ENCODE data around the gene HAGHL.
"Not testable (repeated sequence)": the region's sequence is repeated elsewhere in the genome, so short reads cannot be mapped to it uniquely, and the experiment has no call there.

The HAGHL gene

DNA sequence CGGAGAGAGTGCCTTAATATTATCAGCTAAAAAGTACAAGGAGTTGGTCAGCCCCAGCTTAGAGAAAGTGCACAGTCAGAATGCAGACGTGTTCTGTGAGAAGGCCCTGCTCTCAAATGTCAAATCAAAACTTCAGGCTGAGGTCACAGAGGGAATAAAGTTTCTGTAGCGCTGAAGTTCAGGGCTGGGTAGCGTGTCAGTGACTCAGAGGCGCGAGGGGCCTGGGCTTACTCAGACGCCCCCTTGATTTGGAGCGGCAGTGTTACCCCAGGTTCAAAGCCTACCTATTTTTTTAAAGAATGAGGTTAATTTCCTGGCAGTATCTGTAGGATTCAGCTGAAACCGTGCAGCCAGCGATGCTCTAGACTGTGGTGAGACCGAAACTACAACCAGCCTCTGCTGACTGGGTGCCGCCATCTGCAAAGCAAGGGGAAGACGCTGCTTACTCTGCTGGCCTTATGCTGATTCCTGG lies 9.1 kb downstream of the HAGHL start:
- no peak for DNase-seq

DNA sequence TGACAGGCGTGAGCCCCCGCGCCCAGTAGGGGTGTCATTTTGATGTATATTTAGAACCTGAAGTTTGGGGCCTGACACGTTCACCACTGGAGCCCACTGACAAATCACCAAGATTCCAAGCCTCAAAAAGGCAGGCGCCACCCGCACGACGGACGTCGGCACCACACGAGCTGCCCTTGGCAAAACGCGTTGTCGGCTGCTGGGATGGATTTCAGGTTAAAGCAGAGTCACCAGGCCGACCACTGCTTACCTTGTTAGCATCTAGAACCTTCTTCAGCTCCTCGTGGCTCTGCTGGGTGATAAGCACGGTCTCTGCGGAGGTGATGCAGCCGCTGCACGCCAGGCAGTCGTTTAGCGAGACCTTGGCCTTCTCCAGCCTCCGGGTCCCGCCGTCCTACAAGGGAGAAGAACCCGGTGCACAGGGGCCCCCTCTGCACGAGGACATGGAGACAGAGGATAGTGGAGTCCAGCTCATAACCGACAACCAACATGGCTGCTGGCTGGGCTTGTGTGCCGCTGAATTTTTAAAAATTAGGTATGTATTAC lies 10.1 kb downstream of the HAGHL start:
- DNase-seq = no peak

DNA sequence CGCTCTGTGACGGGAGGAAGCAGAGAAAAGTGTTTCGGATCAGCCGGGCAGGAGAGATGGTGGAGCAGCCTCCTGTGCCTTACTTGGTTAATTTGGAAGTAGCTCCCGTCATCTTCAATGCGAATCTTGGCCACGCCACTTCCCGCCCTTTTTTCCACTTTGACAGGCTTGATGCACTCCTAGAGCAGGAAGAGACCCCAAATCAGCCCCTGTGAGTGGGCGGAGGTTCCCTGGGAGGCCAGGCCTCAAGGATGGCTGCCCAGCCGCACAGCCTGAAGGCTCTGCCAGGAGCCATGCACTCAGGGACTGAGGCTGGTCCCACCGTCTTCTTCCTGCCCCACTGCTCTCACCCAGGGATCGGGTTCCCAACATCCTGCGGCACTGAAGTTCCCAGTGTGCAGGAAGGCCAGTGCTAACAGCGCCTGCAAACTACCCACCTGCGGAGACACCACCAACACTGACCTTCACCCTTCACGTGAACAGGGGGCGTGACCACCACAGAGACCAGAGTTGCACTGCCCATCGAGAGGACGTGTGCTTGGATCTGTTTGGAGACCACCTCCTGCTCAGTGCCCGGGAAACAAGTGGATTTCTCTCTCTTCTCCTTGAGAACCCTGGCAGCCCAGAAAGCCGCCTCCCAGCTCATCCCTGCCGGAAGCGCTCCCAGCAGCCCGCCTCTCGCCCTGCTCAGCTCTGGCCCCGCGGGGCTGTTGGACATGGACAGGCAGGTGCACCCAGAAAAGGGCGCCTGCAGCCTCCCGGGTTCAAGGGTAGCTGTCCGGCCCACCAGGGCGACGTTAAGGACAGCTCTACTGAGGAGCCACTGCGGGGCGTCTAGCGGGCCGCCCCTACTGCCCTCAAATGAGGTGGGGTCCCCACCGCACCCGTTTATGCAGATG lies 12.9 kb downstream of the HAGHL start:
- peak; percentile 28 for DNase-seq

DNA sequence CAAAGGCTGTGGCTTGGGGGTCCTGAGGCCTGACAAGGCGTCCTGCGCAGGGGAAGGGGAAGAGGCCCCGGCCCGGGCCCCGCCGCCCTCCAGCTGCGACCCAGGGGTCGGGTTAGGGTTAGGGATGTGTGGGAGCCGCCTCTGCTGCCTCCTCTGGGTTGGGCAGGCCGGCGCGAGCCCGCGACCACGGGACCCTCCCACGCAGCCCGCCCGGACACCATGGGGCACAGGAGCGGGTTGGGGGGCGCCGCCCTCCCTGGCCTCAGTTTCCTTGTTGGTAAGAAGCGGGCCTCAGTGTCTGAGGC lies 13.5 kb downstream of the HAGHL start:
- DNase-seq = no peak

DNA sequence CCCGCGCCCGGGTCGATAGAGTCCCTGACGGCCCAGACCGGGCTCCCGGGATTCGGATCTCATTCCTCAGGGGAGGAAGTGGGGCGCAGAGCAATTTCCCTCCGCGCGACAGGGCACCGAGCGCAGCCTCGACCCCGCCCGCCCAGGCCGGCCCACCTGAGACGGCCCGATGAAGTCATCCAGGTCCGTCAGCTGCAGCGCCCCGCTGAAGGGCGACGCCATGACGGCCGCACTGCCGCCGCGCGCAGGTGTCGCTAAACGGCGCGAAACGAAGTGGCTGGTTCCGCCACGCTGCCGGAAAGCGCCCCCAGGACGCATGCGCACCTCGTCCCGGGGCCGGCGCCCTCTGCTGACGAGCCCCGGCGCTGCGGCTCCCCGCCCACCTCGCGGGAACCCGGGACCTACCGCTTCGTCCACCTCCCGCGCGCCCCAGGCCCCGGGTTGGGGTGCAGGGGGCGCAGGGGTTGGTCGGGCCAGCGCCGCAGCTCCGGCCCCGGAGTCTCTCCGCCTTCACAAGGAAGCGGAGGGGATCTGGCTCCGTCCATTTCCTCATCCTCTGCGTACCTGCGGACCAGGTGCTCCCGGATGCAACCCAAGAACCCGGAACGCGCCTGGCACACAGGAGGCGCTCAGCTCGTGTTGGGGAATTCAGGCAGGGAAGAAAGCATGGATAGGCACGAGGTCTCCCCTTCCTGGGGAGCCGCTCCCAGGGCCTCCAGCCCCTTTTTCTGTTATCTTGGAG lies 14.0 kb downstream of the HAGHL start, which contains the start of gene CIAO3:
CIAO3 (minus strand) TSS at position 234 of the 742 bp plus-strand sequence; CDS start at position 222, 12 bp downstream.
- DNase-seq = peak; percentile 93

DNA sequence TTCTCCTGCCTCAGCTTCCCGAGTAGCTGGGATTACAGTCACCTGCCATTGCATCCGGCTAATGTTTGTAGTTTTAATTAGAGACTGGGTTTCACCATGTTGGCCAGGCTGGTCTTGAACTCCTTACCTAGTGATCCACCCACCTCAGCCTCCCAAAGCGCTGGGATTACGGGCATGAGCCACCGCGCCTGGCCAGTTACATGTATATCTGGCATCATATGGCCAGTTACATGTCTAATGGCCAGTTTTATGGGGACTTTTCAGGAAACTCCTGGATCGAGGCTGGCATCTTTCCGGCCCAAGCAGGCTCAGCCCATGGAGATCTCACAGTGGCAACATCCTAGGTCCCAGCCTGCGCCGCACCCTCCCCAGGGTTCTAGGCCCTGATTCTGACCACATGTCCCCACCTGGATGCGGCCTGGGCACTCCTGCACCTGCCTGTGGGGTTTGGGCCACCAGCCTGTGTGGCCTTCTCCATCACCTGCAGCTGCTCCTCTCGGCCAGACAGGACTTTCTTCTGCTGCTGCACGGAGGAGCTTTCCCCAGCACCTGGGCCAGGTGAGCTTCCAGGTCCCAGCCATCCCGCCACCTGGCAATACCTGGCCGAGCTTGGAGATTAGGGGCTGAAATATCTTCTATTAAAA lies 15.2 kb downstream of the HAGHL start:
- DNase-seq = no peak

DNA sequence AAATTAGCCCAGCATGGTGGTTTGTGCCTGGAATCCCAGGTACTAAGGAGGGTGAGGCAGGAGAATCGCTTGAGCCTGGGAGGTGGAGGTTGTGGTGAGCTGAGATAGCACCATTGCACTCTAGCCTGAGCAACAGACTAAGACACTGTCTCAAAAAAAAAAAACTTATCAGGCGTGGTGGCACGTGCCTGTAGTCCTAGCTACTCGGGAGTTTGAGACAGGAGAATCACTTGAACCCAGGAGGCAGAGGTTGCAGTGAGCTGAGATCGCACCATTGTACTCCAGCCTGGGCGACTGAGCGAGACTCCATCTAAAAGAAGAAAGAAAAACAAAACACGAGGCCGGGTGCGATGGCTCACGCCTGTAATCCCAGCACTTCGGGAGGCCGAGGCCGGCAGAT lies 16.0 kb downstream of the HAGHL start:
- not testable (repeated sequence) for DNase-seq

DNA sequence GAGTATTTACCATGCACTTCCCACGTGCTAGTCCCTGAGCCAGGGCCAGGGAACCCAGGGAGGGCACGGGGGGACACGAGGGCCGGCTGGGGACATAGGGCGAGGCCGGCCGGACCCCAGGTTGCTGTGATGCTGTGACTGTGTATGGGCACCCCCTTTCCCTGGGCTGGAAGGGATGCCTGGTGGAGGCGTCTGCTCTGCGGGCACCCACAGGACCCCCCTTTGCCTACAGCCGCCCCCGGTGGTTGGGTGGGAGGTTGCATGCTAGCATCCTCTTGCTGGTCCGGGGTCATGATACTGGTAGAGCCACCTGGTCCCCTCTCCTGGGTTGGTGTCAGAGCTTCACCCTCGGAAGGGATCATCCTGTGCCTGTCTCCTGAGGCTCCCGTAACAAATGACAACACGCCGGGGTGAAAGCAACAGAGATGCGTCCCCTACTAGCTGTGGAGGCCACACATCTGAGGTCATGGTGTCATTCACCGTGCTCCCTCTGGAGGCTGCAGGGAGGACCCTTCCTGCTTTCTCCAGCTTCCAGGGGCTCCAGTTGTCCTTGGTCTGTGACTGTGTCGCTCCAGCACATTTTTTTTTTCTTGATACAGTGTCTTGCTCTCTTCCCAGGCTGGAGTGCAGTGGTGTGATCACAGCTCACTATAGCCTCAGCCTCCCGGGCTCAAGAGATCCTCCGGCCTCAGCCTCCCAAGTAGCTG lies 17.0 kb downstream of the HAGHL start:
- no peak for DNase-seq

DNA sequence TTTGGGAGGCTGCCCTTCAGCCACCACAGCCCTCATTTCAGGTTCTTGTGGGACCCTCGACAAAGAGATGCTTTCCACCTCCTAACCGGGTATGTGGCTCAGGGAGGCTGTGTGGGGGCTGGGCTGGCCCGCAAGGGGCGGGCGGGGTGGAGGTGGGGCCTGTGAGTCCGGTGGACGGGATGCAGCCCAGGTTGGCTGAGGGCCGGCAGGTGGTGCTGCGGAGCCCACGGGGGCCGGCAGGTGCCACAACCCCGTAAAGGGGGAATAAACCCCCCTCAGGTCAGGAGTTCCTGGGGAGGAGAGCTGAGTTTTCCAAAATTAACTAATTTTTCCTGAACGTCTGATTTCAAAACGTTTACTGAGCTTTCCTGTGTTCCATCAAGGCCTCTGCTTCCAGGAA lies 18.8 kb downstream of the HAGHL start:
- DNase-seq = no peak

DNA sequence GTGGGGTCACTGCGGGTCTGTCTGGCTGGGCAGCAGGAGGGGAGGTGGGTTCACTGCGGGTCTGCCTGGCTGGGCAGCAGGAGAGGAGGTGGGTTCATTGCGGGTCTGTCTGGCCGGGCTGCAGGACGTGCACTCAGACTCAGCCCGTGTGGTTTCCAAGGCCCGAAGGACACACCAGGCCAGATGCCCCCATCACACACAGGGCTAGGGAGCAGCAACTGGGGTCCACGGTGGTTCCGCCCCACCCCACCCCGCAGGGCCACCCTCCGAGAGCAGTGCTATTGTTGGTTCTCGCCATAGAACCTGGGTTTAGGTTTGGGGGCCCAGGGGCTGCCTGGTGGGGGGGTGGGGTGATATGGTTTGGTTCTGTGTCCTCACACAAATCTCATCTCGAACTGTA lies 19.7 kb downstream of the HAGHL start:
- no peak for DNase-seq

DNA sequence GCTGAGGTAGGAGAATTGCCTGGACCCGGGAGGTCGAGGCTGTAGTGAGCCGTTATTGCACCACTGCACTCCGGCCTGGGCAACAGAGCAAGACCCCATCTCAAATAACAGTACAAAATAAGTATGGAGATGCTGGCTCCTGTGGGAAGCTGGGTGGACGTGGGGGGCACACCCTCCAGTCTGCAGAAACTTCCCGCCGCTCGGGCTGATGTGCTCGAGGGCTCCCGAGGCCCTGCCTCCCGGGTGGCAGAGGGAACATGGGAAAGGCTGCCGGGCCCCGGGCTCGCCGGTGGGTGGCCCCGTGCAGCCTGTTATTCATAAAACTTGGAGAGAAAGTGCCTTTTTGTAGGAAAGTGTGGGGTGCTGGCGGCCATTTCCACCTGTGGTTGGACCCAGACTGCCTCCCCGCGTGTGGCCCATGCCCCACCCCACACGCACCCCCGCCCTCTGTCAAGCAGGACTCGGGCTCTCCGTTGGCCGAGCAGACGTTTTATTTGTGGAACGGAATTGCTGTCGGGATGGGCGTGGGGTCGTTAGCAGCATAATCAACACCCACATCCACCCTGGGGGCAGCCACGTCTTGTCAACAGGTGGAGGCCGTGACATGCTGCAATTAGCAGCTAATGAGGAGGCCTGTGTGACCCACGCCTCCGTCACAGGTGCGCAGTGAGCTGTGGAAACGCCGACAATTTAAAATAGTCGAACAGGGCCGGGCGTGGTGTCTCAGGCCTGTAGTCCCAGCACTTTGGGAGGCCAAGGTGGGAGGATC lies 21.3 kb downstream of the HAGHL start:
- DNase-seq = no peak

DNA sequence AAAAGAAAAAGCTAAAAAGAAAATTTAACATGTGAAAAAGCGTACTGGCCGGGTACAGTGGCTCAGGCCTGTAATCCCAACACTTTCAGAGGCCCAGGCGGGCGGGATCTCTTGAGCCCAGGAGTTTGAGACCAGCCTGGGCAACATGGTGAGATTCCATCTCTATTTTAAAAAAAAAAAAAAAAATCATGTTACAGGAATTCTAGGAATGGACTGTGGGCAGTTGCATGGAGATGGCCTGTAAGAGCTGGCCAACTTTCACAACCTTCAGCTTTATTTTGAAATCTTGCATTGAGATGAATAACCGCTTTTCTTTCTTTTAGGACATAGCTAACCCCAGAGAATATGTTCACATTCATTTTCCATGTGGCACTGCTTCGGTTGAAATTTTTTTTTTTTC lies 22.1 kb downstream of the HAGHL start:
- DNase-seq = no peak

DNA sequence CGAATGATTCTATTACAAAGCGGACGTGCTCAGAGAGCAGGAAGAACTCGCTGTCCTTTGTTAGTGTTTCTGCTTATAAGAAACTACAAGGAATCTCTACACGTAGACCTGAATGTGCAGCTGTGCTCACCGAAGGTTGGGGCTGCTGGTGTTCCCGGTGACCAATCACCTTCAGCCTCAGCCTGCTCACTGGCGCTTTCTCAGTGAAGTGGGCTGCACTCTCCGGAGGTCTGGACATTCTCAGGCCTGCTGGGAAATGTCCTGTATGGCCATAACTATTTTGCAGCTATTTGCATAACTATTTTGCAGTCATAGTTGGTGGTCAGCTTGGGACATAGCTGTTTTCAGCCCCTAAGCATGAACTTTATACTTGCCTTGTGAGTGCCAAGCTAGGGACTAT lies 23.6 kb downstream of the HAGHL start:
- no peak for DNase-seq

DNA sequence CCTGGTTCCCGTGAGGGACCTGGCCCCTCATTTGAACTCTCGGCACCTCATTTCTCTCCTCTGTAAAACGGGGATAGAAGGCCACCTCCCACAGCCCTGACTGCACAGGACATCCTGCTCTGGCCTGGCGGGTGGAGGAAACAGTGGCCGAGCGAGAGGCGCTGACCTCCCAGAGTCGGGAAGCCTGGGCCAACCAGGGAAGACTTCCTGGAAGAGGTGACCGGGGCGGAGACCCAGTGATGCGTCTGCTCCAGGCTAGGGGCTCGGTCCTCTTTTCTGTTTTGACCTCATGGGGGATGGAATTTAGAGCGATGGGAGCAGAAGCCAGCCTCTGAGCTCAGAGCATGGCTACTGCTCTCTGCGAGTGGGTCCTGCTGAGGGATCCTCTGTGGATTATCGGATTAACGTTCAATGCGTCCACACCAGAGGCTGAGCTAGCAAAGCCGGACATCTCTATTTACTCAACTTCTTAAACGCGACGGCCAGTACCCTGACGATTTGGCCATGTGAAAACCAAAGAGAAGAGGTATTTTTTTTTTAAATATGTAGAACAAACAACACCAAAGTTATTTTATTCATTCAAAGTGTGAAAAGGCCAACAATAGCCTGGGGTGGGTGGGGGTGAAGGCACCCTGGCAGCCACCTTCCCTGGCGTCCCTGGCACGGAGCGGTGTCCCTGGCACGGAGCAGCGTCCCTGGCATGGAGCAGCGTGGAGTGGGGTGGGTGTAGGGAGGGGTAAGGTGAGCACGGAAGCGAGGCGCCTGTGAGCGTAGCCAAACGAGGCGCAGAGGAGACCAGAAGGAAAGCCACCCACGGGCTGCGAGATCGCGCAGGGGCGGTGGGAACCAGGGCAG lies 24.5 kb downstream of the HAGHL start:
- DNase-seq = no peak

DNA sequence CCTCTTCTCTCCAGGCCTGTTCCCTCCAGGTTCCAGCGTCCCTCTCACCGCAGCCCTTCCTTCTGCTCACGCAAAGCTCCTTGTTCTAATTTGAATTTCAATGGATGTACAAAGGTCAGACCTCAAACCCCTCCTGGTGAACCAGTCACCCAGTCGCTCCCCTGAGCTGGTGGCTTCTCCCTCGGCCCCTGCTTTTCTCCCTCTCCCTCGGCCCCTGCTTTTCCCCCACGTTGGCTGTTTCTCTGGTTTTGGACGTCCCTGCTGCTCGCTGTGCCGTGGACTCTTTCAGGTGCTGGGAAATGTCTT lies 25.1 kb downstream of the HAGHL start:
- DNase-seq = no peak

DNA sequence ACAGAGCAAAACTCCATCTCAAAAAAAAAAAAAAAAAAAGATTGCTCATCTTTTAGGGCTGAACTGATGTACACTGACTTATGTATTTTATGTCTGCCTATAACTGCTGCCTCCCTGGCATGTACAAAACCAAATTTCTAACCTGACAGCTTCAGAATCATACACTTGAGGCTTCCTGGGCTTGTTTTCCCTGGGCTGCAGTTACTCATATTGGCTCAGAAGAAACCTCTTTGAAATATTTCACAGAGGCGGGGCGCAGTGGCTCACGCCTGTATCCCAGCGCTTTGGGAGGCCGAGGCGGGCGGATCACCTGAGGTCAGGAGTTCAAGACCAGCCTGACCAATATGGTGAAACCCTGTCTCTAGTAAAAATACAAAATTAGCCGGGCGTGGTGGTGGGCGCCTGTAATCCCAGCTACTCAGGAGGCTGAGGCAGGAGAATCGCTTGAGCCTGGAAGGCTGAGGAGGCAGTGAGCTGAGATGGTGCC lies 27.3 kb downstream of the HAGHL start:
- DNase-seq = not testable (repeated sequence)

DNA sequence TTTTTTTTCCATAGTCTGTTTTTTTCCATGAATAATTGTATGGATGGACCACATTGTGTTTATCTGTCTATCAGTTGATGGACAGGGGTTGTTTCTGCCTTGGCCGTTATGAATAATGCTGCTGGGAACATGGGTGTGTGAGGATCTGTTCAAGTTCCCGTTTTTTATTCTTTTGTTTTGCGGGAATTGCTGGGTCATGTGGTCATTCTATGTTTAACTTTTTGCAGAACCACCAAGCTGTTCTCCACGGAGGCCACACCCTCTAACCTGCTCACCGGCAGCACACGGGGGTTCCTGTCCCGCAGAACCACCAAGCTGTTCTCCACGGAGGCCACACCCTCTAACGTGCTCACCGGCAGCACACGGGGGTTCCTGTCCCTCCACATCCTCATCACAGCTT lies 27.8 kb downstream of the HAGHL start:
- DNase-seq = no peak

DNA sequence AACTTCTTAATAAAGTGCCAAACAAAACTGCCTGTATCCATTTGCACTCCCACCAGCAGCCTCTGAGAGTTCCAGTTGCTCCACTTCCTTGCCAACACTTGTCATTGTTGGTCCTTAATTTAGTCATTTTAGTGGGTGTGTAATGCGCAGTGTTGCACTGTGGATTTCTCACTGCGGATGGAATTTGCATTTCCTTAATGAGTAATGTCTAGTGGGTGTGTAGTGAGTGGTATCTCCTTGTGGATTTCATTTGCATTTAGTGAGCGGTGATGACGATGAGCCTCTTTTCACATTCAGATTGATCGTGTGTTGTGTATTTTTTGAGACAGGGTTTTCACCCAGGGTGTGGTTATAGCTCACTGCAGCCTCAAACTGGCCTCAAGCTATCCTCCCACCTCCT lies 29.5 kb downstream of the HAGHL start:
- no peak for DNase-seq

DNA sequence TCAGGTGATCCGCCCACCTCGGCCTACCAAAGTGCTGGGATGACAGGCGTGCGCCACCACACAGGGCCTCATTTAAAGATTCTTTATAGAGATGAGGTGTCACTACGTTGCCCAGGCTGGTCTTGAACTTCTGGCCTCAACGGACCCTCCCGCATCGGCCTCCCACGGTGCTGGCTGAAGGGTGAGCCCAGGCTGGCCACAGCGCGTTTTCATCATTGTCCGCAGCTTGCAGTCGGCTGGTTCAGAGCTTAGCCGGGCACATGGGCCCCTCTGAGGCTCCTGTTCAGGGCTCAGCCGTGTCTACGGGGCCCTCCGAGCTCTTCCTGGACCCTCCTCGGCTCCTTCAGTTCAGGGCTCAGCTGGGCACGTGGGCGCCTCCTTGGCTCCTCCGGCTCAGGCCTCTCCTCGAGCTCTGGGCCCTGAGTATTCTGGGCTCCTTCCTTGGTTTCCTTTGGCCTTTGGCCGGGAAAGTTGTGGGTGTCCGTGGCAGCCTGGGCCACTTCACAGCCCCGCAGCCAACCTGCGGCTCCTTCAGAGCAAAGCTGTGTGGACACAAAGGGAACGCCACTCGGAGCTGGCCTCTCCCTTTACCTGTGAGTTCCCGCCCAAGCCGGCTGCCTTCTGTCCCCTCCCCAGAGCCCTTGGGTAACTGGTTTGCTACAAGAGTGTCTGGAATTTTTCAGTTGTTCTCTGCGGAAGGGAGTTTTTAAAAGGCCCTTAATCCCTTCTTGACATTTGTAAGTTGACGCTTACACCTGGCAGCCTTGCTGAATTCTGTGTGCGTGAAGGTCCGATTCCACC lies 32.4 kb downstream of the HAGHL start:
- no peak for DNase-seq

DNA sequence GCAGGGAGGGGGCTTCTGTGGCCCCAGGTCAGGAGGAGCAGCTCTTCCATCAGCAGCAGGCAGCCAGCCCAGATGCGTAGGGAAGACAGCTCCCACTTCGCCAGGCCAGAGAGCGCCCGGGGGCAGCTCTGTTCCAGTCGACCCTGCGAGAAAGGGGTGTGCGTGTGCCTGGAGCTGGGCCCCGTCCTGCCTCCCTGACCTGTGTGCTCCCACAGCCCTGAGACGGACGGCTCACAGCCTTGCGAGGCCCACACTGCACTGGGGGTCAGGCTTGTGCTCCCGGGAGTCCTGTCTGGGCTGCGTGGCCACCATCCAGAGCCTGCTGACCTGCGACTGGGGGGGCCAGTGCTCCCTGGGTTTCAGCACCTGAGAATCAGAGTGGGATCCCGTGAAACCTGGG lies 33.2 kb downstream of the HAGHL start:
- no peak for DNase-seq
